LHCN-M2 (cell line): ENCODE data around the gene TNNT1. TPM values are rescaled to one million over a fixed set of nuclear protein-coding genes. Genes with fewer than 3 reads are reported as not detected.
A peak's percentile ranks its signal among the peaks of the same experiment; 100 is the strongest.

Experiments used
- DNase-seq: peaks from one replicate; pipeline ENCODE4 v3.0.0-alpha.2; 2012; ENCODE audit warnings: low read depth
- total RNA-seq: library from RNA; depleted of rRNA; stranded (reverse); fragments of >200 nt; gene quantifications from 2 replicates; pipeline ENCODE4 v1.2.3, GENCODE V29; 2014; rRNA removed

The TNNT1 gene
- total RNA-seq, 1 experiment from 2014 or later = 73.4 TPM

GRCh38 chr19:55090564-55090963, 58.4 kb downstream of the TNNT1 start:
- no peak for DNase-seq

GRCh38 chr19:55089342-55089944, 59.6 kb downstream of the TNNT1 start:
- no peak for DNase-seq

- peak; percentile 52 for DNase-seq
These were observed 60.3 kb downstream of the TNNT1 start for GRCh38 chr19:55088543-55089341.

GRCh38 chr19:55088021-55088451, 61.0 kb downstream of the TNNT1 start:
- DNase-seq = no peak

GRCh38 chr19:55087542-55087901, 61.5 kb downstream of the TNNT1 start:
- DNase-seq = no peak

- peak; percentile 87 for DNase-seq
These were observed 62.1 kb downstream of the TNNT1 start for GRCh38 chr19:55086730-55087541.

GRCh38 chr19:55085923-55086715, 62.9 kb downstream of the TNNT1 start:
- no peak for DNase-seq

GRCh38 chr19:55084416-55084815, 64.6 kb downstream of the TNNT1 start:
- no peak for DNase-seq

GRCh38 chr19:55083004-55083850, 65.8 kb downstream of the TNNT1 start:
- DNase-seq = no peak

Other genes starting within 250 kb of the TNNT1 start
- gene NCR1, start 243.1 kb downstream of the TNNT1 start, total RNA-seq = not detected in 2 replicates
- gene NLRP7, start 201.7 kb downstream of the TNNT1 start, total RNA-seq = not detected in 2 replicates
- gene NLRP2, start 182.8 kb downstream of the TNNT1 start, total RNA-seq = not detected in 2 replicates
- gene GP6, start 110.9 kb downstream of the TNNT1 start, total RNA-seq = not detected in 2 replicates
- 6.5 and 8.7 TPM in 2 replicates for gene RDH13, start 86.1 kb downstream of the TNNT1 start, total RNA-seq
- 2.0 and 2.2 TPM in 2 replicates for gene EPS8L1, start 73.3 kb downstream of the TNNT1 start, total RNA-seq
- 78.0 and 90.4 TPM in 2 replicates for gene PPP1R12C, start 31.6 kb downstream of the TNNT1 start, total RNA-seq
- gene TNNI3, start 8.5 kb upstream of the TNNT1 start, total RNA-seq = 0.26 and 0.92 TPM in 2 replicates
- gene DNAAF3, start 17.4 kb upstream of the TNNT1 start, total RNA-seq = 0.90 and 1.3 TPM in 2 replicates
- gene SYT5, start 31.1 kb upstream of the TNNT1 start, total RNA-seq = not detected in 2 replicates
- 0.19 and 0.29 TPM in 2 replicates for gene PTPRH, start 60.3 kb upstream of the TNNT1 start, total RNA-seq
- gene TMEM86B, start 79.6 kb upstream of the TNNT1 start, total RNA-seq = 0.98 and 1.5 TPM in 2 replicates
- 57.1 and 61.4 TPM in 2 replicates for gene PPP6R1, start 109.8 kb upstream of the TNNT1 start, total RNA-seq
- 45.7 and 49.8 TPM in 2 replicates for gene HSPBP1, start 130.9 kb upstream of the TNNT1 start, total RNA-seq
- gene BRSK1, start 134.8 kb upstream of the TNNT1 start, total RNA-seq = 5.7 and 10.8 TPM in 2 replicates
- not detected in 2 replicates for gene TMEM150B, start 176.1 kb upstream of the TNNT1 start, total RNA-seq
- 14.8 and 16.9 TPM in 2 replicates for gene KMT5C, start 190.7 kb upstream of the TNNT1 start, total RNA-seq
- gene COX6B2, start 205.5 kb upstream of the TNNT1 start, total RNA-seq = not detected in 2 replicates
- not detected in 2 replicates for gene GARIN5B, start 214.1 kb upstream of the TNNT1 start, total RNA-seq
- 1.7 and 2.1 TPM in 2 replicates for gene IL11, start 221.3 kb upstream of the TNNT1 start, total RNA-seq
- gene TMEM190, start 227.6 kb upstream of the TNNT1 start, total RNA-seq = not detected in 2 replicates
- 0.32 TPM in 1 of 2 replicates, not detected in the other for gene TMEM238, start 235.1 kb upstream of the TNNT1 start, total RNA-seq
- 306 and 535 TPM in 2 replicates for gene RPL28, start 236.7 kb upstream of the TNNT1 start, total RNA-seq